HCT116 (cell line): Measurements from ENCODE around the gene SLC17A5. TPM values are rescaled to one million over a fixed set of nuclear protein-coding genes. Genes with fewer than 3 reads are reported as not detected.

Experiments
- ATAC-seq: fragments of 200-7000 bp; cut with Tn5 transposase; 2 replicates; pipeline ENCODE4 v1.9.1; 2020; ENCODE audit warnings: mild to moderate bottlenecking, moderate library complexity
- BruUV-seq: library from RNA; stranded (reverse); fragments of 400-500 nt; replicated peaks from 2 replicates; lab custom pipeline; 2021; lab: Mats Ljungman, UMichigan
- CTCF ChIA-PET: fragments of 300-600 bp; sonication (Branson Sonifier 250); formaldehyde crosslinking; loops from one replicate; lab custom pipeline; 2021; ENCODE audit warnings: antibody characterized with exemption; lab: Charles Lee
- POLR2A ChIA-PET: fragments of 300-600, 350-600 bp; sonication (Branson Sonifier 250); formaldehyde crosslinking; loops from one replicate; lab custom pipeline; 2021; ENCODE audit warnings: antibody characterized with exemption; lab: Charles Lee
- RAD21 ChIA-PET, 2 experiments: fragments of 300-600 bp; sonication (Branson Sonifier 250); formaldehyde crosslinking; loops; one replicate each; lab custom pipeline; 2023; ENCODE audit warnings: low total read pairs in 2 of 2; ENCODE audit not compliant: uncharacterized antibody in 2 of 2, unreplicated experiment in 2 of 2, low non-redundant PET in 1 of 2; lab: Charles Lee
- DNase-seq: peaks from one replicate; pipeline ENCODE4 v3.0.0-alpha.2; 2010; ENCODE audit warnings: low read depth, low spot score
- H2AFZ ChIP-seq: fragments of 200-600 bp; shearing (Covaris generic), sonication (generic); 2 replicates; pipeline ENCODE4 v1.6.1; 2017; ENCODE audit warnings: low read depth, mixed run types, mixed read lengths, antibody characterized with exemption, low read length; ENCODE audit not compliant: poor library complexity, severe bottlenecking
- H3K27ac ChIP-seq: 2 replicates; pipeline ENCODE4 v1.5.1; 2012; ENCODE audit warnings: low read depth, low read length
- H3K27me3 ChIP-seq: fragments of 200-600 bp; sonication (generic); 2 replicates; pipeline ENCODE4 v1.6.1; 2016; ENCODE audit warnings: mixed run types, low read length, mixed read lengths; ENCODE audit not compliant: insufficient read depth
- H3K36me3 ChIP-seq, 2 experiments: fragments of 200-500 bp in 1 of 2; fragments of 200-600 bp in 1 of 2; sonication (Bioruptor generic) in 1 of 2; sonication (generic) in 1 of 2; 2 replicates each; pipeline versions ENCODE4 v1.5.1 to v1.6.1; 2014 to 2016; ENCODE audit warnings: low read length in 2 of 2, inconsistent platforms in 1 of 2, mixed read lengths in 1 of 2, mixed run types in 1 of 2; ENCODE audit not compliant: insufficient read depth in 2 of 2, control insufficient read depth in 1 of 2
- H3K4me1 ChIP-seq, 2 experiments: fragments of 200-600 bp in 1 of 2; sonication (generic) in 1 of 2; 2 replicates each; pipeline versions ENCODE4 v1.5.1 to v1.6.1; 2012 to 2017; ENCODE audit warnings: low read length in 2 of 2, inconsistent platforms in 1 of 2, mild to moderate bottlenecking in 1 of 2, mixed read lengths in 1 of 2, mixed run types in 1 of 2, moderate library complexity in 1 of 2; ENCODE audit not compliant: insufficient read depth in 2 of 2, control insufficient read depth in 1 of 2
- H3K4me2 ChIP-seq: fragments of 200-600 bp; sonication (generic); 2 replicates; pipeline ENCODE4 v1.6.1; 2017; ENCODE audit warnings: mixed run types, low read length, mixed read lengths
- H3K4me3 ChIP-seq, 2 experiments: fragments of 200-600 bp in 1 of 2; sonication (generic) in 1 of 2; replicated peaks in 1 of 2; 2 replicates each; pipeline ENCODE4 v1.5.1; 2011 to 2016; ENCODE audit warnings: low read length in 2 of 2, control low read depth in 1 of 2, low read depth in 1 of 2, mild to moderate bottlenecking in 1 of 2, mixed read lengths in 1 of 2, mixed run types in 1 of 2
- H3K79me2 ChIP-seq: fragments of 200-600 bp; sonication (generic); 2 replicates; pipeline ENCODE4 v1.6.1; 2017; ENCODE audit warnings: mild to moderate bottlenecking, mixed run types, low read length, moderate library complexity, mixed read lengths; ENCODE audit not compliant: insufficient read depth
- H3K9ac ChIP-seq: fragments of 200-600 bp; sonication (generic); 2 replicates; pipeline ENCODE4 v1.6.1; 2016; ENCODE audit warnings: low read length, mixed read lengths
- H3K9me2 ChIP-seq: fragments of 200-600 bp; sonication (generic), shearing (Covaris generic); 2 replicates; pipeline ENCODE4 v1.6.1; 2017; ENCODE audit warnings: mixed run types, mild to moderate bottlenecking, moderate library complexity; ENCODE audit not compliant: insufficient read depth
- H3K9me3 ChIP-seq, 2 experiments: fragments of 200-500 bp in 1 of 2; fragments of 200-600 bp in 1 of 2; sonication (Bioruptor generic) in 1 of 2; sonication (generic) in 1 of 2; 2 replicates each; pipeline ENCODE4 v1.6.1; 2014 to 2017; ENCODE audit warnings: low read length in 2 of 2, mixed read lengths in 2 of 2, inconsistent platforms in 1 of 2, low read depth in 1 of 2, mild to moderate bottlenecking in 1 of 2, mixed run types in 1 of 2, moderate library complexity in 1 of 2; ENCODE audit not compliant: control insufficient read depth in 1 of 2, insufficient read depth in 1 of 2
- H4K20me1 ChIP-seq: fragments of 200-600 bp; sonication (generic), shearing (Covaris generic); 2 replicates; pipeline ENCODE4 v1.6.1; 2017; ENCODE audit warnings: mixed run types, mild to moderate bottlenecking, moderate library complexity; ENCODE audit not compliant: insufficient read depth
- CBX3 ChIP-seq: IDR thresholded peaks from 2 replicates; pipeline ENCODE4 v1.6.1; 2012; ENCODE audit warnings: low read depth
- CEBPB ChIP-seq: IDR thresholded peaks from 2 replicates; pipeline ENCODE4 v1.6.1; 2012; ENCODE audit warnings: low read depth
- ELF1 ChIP-seq: IDR thresholded peaks from 2 replicates; pipeline ENCODE4 v1.6.1; 2012; ENCODE audit warnings: low read depth, borderline replicate concordance
- EZH2 ChIP-seq: fragments of 200-600 bp; sonication (generic); IDR thresholded peaks from 2 replicates; pipeline ENCODE4 v1.6.1; 2017; ENCODE audit warnings: antibody characterized with exemption, mixed run types
- EZH2phosphoT487 ChIP-seq: fragments of 200-600 bp; IDR thresholded peaks from 2 replicates; pipeline ENCODE4 v1.6.1; 2018; ENCODE audit warnings: antibody characterized with exemption, borderline replicate concordance
- FOSL1 ChIP-seq: IDR thresholded peaks from 2 replicates; pipeline ENCODE4 v1.6.1; 2012; ENCODE audit warnings: low read depth
- JUND ChIP-seq: IDR thresholded peaks from 2 replicates; pipeline ENCODE4 v1.6.1; 2012
- RAD21 ChIP-seq: IDR thresholded peaks from 2 replicates; pipeline ENCODE4 v1.6.1; 2012; ENCODE audit warnings: low read depth, mild to moderate bottlenecking
- SIN3A ChIP-seq: IDR thresholded peaks from 2 replicates; pipeline ENCODE4 v1.6.1; 2012; ENCODE audit warnings: low read depth
- SP1 ChIP-seq: IDR thresholded peaks from 2 replicates; pipeline ENCODE4 v1.6.1; 2012; ENCODE audit warnings: low read depth
- SRF ChIP-seq: IDR thresholded peaks from 2 replicates; pipeline ENCODE4 v1.6.1; 2012; ENCODE audit warnings: low read depth
- TCF7L2 ChIP-seq: IDR thresholded peaks from 2 replicates; pipeline ENCODE4 v1.7.0; 2011; ENCODE audit warnings: borderline replicate concordance, inconsistent platforms; ENCODE audit not compliant: insufficient read depth, insufficient read length; ENCODE audit errors: extremely low read depth
- YY1 ChIP-seq: IDR thresholded peaks from 2 replicates; pipeline ENCODE4 v1.6.1; 2011; ENCODE audit warnings: low read length, low read depth, moderate library complexity, mild to moderate bottlenecking; ENCODE audit not compliant: insufficient replicate concordance; ENCODE audit errors: extremely low read depth
- ZFX ChIP-seq: fragments of 450-650 bp; IDR thresholded peaks from 2 replicates; pipeline ENCODE4 v1.6.1; 2017
- intact Hi-C: fragments of 100-400 bp; cut with micrococcal nuclease; formaldehyde crosslinking; loops from 2 replicates; pipeline ENCODE4 v1.10.0; 2022
- total RNA-seq: library from RNA; stranded (reverse); gene quantifications from one replicate; pipeline ENCODE4 v1.2.1, GENCODE V29; 2021; ENCODE audit not compliant: unreplicated experiment
- TF ChIP-seq, protein P1 (sequence below), 3 experiments: fragments of 200-600 bp in 1 of 3; sonication (generic) in 1 of 3; IDR thresholded peaks in 2 of 3; conservative IDR thresholded peaks in 1 of 3; 2 replicates each; pipeline ENCODE4 v1.5.1; 2012 to 2017; ENCODE audit warnings: low read depth in 2 of 3, low read length in 2 of 3, antibody characterized with exemption in 1 of 3, borderline replicate concordance in 1 of 3, control low read depth in 1 of 3, mild to moderate bottlenecking in 1 of 3, mixed read lengths in 1 of 3, mixed run types in 1 of 3, moderate library complexity in 1 of 3; ENCODE audit not compliant: insufficient read depth in 1 of 3
- TF ChIP-seq, protein P2 (sequence below): IDR thresholded peaks from 2 replicates; pipeline ENCODE4 v1.6.1; 2011; ENCODE audit warnings: mild to moderate bottlenecking, low read length, moderate library complexity; ENCODE audit not compliant: insufficient replicate concordance; ENCODE audit errors: extremely low read depth

SLC17A5 gene
- total RNA-seq, 1 experiment from 2014 or later = 17.0 TPM

DNA sequence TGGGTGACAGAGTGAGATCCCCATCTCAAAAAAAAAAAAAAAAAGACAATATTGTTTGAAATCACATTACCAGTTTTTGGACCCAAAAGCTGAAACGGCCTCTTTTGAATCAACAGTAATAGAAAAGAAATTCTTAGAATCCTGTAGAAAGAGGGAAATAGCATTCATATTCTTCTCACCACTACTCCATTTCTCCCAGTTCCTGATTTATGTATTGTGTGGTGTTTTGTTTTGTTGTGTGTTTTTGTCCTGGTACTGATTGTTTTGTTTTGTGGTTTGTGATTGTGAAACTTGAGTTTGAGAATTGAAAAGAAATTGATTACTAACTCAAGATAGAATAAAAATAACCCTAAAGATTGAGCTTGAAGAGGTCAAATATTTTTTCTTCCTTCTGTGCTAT is 106.8 kb downstream of the SLC17A5 start:
- TF ChIP-seq EZH2phosphoT487 (no peak), FOSL1 (no peak), SRF (no peak), ELF1 (no peak), TCF7L2 (no peak), YY1 (no peak), EZH2 (no peak), RAD21 (no peak), CEBPB (no peak), SP1 (no peak), ZFX (no peak), CBX3 (no peak), JUND (no peak), SIN3A (no peak)
- TF ChIP-seq, protein P1, sequence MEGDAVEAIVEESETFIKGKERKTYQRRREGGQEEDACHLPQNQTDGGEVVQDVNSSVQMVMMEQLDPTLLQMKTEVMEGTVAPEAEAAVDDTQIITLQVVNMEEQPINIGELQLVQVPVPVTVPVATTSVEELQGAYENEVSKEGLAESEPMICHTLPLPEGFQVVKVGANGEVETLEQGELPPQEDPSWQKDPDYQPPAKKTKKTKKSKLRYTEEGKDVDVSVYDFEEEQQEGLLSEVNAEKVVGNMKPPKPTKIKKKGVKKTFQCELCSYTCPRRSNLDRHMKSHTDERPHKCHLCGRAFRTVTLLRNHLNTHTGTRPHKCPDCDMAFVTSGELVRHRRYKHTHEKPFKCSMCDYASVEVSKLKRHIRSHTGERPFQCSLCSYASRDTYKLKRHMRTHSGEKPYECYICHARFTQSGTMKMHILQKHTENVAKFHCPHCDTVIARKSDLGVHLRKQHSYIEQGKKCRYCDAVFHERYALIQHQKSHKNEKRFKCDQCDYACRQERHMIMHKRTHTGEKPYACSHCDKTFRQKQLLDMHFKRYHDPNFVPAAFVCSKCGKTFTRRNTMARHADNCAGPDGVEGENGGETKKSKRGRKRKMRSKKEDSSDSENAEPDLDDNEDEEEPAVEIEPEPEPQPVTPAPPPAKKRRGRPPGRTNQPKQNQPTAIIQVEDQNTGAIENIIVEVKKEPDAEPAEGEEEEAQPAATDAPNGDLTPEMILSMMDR (IDR thresholded peaks at IDR 0.05 in 2 of 3, conservative IDR thresholded peaks at IDR 0.05 in 1 of 3; ENCODE audit: borderline replicate concordance in 1 of 3, insufficient read depth in 1 of 3, low read depth in 2 of 3, low read length in 2 of 3) = no peak
- TF ChIP-seq, protein P2, sequence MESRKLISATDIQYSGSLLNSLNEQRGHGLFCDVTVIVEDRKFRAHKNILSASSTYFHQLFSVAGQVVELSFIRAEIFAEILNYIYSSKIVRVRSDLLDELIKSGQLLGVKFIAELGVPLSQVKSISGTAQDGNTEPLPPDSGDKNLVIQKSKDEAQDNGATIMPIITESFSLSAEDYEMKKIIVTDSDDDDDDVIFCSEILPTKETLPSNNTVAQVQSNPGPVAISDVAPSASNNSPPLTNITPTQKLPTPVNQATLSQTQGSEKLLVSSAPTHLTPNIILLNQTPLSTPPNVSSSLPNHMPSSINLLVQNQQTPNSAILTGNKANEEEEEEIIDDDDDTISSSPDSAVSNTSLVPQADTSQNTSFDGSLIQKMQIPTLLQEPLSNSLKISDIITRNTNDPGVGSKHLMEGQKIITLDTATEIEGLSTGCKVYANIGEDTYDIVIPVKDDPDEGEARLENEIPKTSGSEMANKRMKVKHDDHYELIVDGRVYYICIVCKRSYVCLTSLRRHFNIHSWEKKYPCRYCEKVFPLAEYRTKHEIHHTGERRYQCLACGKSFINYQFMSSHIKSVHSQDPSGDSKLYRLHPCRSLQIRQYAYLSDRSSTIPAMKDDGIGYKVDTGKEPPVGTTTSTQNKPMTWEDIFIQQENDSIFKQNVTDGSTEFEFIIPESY = no peak
- no TSS peak for BruUV-seq
- peaks cover 5 to 15% of the 10 kb centered on the region in 2 experiments; a peak in 3 of 4 replicates for H3K4me1 ChIP-seq
- H2AFZ ChIP-seq = no peak overlapping the region
- no peak overlapping the region for H3K9ac ChIP-seq
- H3K79me2 ChIP-seq = no peaks in the 10 kb centered on the region
- H4K20me1 ChIP-seq = no peaks in the 10 kb centered on the region
- no peak overlapping the region for H3K27ac ChIP-seq
- no peaks in the 10 kb centered on the region for H3K36me3 ChIP-seq
- no peaks in the 10 kb centered on the region for H3K9me2 ChIP-seq
- ChIA-PET CTCF (no interaction called here), POLR2A (no interaction called here), RAD21 (no interaction called here)
- H3K4me3 ChIP-seq = no peak overlapping the region
- DNase-seq (no peak), ATAC-seq (no peak)
- intact Hi-C loops = no loop called here
- H3K27me3 ChIP-seq = no peaks in the 10 kb centered on the region
- no peak overlapping the region for H3K4me2 ChIP-seq
- no peaks in the 10 kb centered on the region for H3K9me3 ChIP-seq

Other genes starting within 250 kb of the SLC17A5 start
- gene CGAS, start 201.7 kb downstream of the SLC17A5 start, total RNA-seq = 0.27 TPM
- gene MTO1, start 192.3 kb downstream of the SLC17A5 start, total RNA-seq = 40.1 TPM
- gene EEF1A1, start 133.0 kb downstream of the SLC17A5 start, total RNA-seq = 12,560 TPM
- gene CD109, start 42.2 kb upstream of the SLC17A5 start, total RNA-seq = 42.1 TPM